Trophoblast cell (in vitro differentiated cells and primary cell): ENCODE measurements around the gene P4HA2.

Experiments
- DNase-seq, 2 donors: peaks; one replicate each; pipeline ENCODE4 v3.0.0-alpha.2; 2016
- H2AFZ ChIP-seq: 2 replicates; pipeline ENCODE4 v1.6.1; 2013; ENCODE audit warnings: low read length, moderate library complexity, mild to moderate bottlenecking; ENCODE audit not compliant: insufficient read depth, poor library complexity
- H2AK5ac ChIP-seq: 2 replicates; pipeline ENCODE4 v1.6.1; 2013; ENCODE audit warnings: mild to moderate bottlenecking, low read length
- H2BK120ac ChIP-seq: 2 replicates; pipeline ENCODE4 v1.6.1; 2013; ENCODE audit warnings: low read length, mild to moderate bottlenecking, moderate library complexity; ENCODE audit not compliant: insufficient read depth, poor library complexity
- H2BK12ac ChIP-seq: 2 replicates; pipeline ENCODE4 v1.6.1; 2013; ENCODE audit warnings: mild to moderate bottlenecking, low read length, moderate library complexity
- H2BK5ac ChIP-seq: 2 replicates; pipeline ENCODE4 v1.6.1; 2013; ENCODE audit warnings: low read length, low read depth, moderate library complexity, mild to moderate bottlenecking; ENCODE audit not compliant: poor library complexity
- H3K14ac ChIP-seq: 2 replicates; pipeline ENCODE4 v1.6.1; 2013; ENCODE audit warnings: mild to moderate bottlenecking, low read length
- H3K18ac ChIP-seq: 2 replicates; pipeline ENCODE4 v1.6.1; 2013; ENCODE audit warnings: mild to moderate bottlenecking, low read length
- H3K23ac ChIP-seq: 2 replicates; pipeline ENCODE4 v1.6.1; 2013; ENCODE audit warnings: low read length
- H3K27ac ChIP-seq: 2 replicates; pipeline ENCODE4 v1.5.1; 2013; ENCODE audit warnings: low read depth, mild to moderate bottlenecking, inconsistent platforms, low read length, moderate library complexity
- H3K27me3 ChIP-seq: 2 replicates; pipeline ENCODE4 v1.6.1; 2013; ENCODE audit warnings: inconsistent platforms, mild to moderate bottlenecking, low read length, moderate library complexity; ENCODE audit not compliant: insufficient read depth
- H3K36me3 ChIP-seq, 2 experiments: 1 replicate in 1 of 2; 2 replicates in 1 of 2; pipeline ENCODE4 v1.6.1; 2013; ENCODE audit warnings: low read length in 2 of 2, mild to moderate bottlenecking in 2 of 2, moderate library complexity in 1 of 2; ENCODE audit not compliant: insufficient read depth in 2 of 2, control insufficient read depth in 1 of 2
- H3K4ac ChIP-seq: 2 replicates; pipeline ENCODE4 v1.6.1; 2013; ENCODE audit warnings: low read depth, mild to moderate bottlenecking, low read length, moderate library complexity
- H3K4me1 ChIP-seq, 2 experiments: 1 replicate in 1 of 2; 2 replicates in 1 of 2; pipeline ENCODE4 v1.6.1; 2013; ENCODE audit warnings: low read length in 2 of 2, mild to moderate bottlenecking in 2 of 2, moderate library complexity in 1 of 2; ENCODE audit not compliant: insufficient read depth in 2 of 2, control insufficient read depth in 1 of 2
- H3K4me2 ChIP-seq: 2 replicates; pipeline ENCODE4 v1.6.1; 2013; ENCODE audit warnings: inconsistent platforms, mild to moderate bottlenecking, low read length, moderate library complexity
- H3K4me3 ChIP-seq: 2 replicates; pipeline ENCODE4 v1.5.1; 2013; ENCODE audit warnings: mild to moderate bottlenecking, low read depth, low read length, inconsistent platforms
- H3K79me1 ChIP-seq: one replicate; pipeline ENCODE4 v1.6.1; 2013; ENCODE audit warnings: low read length
- H3K79me2 ChIP-seq: 2 replicates; pipeline ENCODE4 v1.6.1; 2013; ENCODE audit warnings: low read length, mild to moderate bottlenecking; ENCODE audit not compliant: control insufficient read depth, insufficient read depth, poor library complexity
- H3K9ac ChIP-seq: 2 replicates; pipeline ENCODE4 v1.6.1; 2013; ENCODE audit warnings: mild to moderate bottlenecking, low read length
- H3K9me3 ChIP-seq: 2 replicates; pipeline ENCODE4 v1.6.1; 2013; ENCODE audit warnings: low read depth, mild to moderate bottlenecking, control low read depth, inconsistent platforms, low read length; ENCODE audit not compliant: insufficient read depth
- H4K12ac ChIP-seq: 2 replicates; pipeline ENCODE4 v1.6.1; 2013; ENCODE audit warnings: low read depth, mild to moderate bottlenecking, low read length, moderate library complexity
- H4K8ac ChIP-seq: 2 replicates; pipeline ENCODE4 v1.6.1; 2013; ENCODE audit warnings: low read depth, mild to moderate bottlenecking, low read length, moderate library complexity
- H4K91ac ChIP-seq: one replicate; pipeline ENCODE4 v1.6.1; 2013; ENCODE audit warnings: low read depth, mild to moderate bottlenecking, low read length, moderate library complexity
- WGBS: extraction: QIAGEN DNeasy Blood & Tissue Kit; methylation state at CpG from one replicate; pipeline ENCODE4 v1.1.7; 2013; ENCODE audit warnings: missing lambda C conversion rate; ENCODE audit not compliant: insufficient read length, insufficient coverage; ENCODE audit errors: extremely low coverage; 5-methylcytosine and 5-hydroxymethylcytosine counted together

Gene P4HA2

DNA sequence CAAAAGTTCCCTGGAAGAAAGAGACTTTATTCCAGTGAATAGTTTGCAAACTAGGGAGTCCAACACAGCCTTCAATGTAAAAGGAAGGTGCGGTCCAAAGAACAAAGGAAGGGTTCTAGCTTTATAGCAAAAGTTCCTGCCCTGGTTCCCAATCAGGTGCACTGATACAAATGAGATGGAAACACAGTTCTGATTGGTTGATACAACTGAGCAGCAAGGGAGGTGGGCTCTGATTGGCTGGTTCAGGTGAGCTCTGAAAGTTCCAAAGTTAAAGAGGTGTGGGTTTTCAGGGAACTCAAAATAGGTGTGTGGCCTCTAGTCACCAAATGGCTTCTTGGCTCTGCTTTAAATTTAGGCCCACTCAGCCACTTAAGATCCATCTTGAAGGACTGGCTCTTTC is 43.1 kb downstream of the P4HA2 start:
- Histone ChIP-seq H3K4me3 (no peak overlapping the region), H4K8ac (no peak overlapping the region), H3K4me1 (peaks cover 3 to 4% of the 10 kb centered on the region in 2 experiments), H3K4ac (no peak overlapping the region), H4K12ac (no peak overlapping the region), H3K36me3 (no peaks in the 10 kb centered on the region), H3K14ac (no peak overlapping the region), H3K18ac (no peak overlapping the region), H2BK12ac (no peak overlapping the region), H3K79me1 (no peaks in the 10 kb centered on the region), H4K91ac (no peak overlapping the region), H3K9me3 (peaks cover 2% of the 10 kb centered on the region), H2AFZ (no peak overlapping the region), H3K23ac (no peak overlapping the region), H3K9ac (no peak overlapping the region), H3K4me2 (no peak overlapping the region), H2BK5ac (no peak overlapping the region), H2AK5ac (no peak overlapping the region), H3K79me2 (no peaks in the 10 kb centered on the region), H3K27me3 (no peaks in the 10 kb centered on the region), H2BK120ac (no peak overlapping the region), H3K27ac (no peak overlapping the region)
- DNase-seq, result no peak
- no CpG with 5 or more reads among the region's 1 CpG for WGBS

DNA sequence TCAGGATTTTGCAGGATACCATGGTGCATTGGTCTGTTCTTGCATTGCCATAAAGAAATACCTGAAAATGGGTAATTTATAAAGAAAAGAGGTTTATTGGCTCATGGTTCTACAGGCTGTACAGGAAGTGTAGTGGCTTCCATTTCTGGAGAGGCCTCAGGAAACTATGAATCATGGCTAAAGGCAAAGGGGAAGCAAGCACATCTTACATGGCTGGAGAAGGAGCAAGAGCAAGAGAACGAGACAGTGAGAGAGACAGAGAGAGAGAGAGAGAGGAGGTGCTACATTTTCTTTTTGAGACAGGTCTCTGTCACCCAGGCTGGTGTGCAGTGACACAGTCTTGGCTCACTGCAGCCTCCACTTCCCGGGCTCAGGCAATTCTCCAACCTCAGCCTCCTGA is 43.9 kb downstream of the P4HA2 start:
- WGBS, result no CpG with 5 or more reads among the region's 2 CpGs

GRCh38 chr5:132182359-132183040 is 45.2 kb downstream of the P4HA2 start:
- H3K4me2 ChIP-seq, result no peak overlapping the region

More for the DNA sequence above, 43.9 kb downstream of the P4HA2 start:
- Histone ChIP-seq H3K4ac (no peak overlapping the region), H2BK12ac (no peak overlapping the region), H3K36me3 (no peaks in the 10 kb centered on the region), H2AK5ac (no peak overlapping the region), H3K4me2 (no peak overlapping the region), H3K79me1 (no peaks in the 10 kb centered on the region), H4K91ac (no peak overlapping the region), H3K4me1 (peaks cover 3 to 4% of the 10 kb centered on the region in 2 experiments), H2BK5ac (no peak overlapping the region), H3K27ac (no peak overlapping the region), H3K18ac (no peak overlapping the region), H4K8ac (no peak overlapping the region), H2AFZ (no peak overlapping the region), H3K9me3 (peaks cover 2% of the 10 kb centered on the region), H3K9ac (no peak overlapping the region), H3K27me3 (no peaks in the 10 kb centered on the region), H3K79me2 (no peaks in the 10 kb centered on the region), H2BK120ac (no peak overlapping the region), H3K23ac (no peak overlapping the region), H3K14ac (no peak overlapping the region), H3K4me3 (no peak overlapping the region), H4K12ac (no peak overlapping the region)
- DNase-seq, result no peak

GRCh38 chr5:132181011-132181629 is 46.5 kb downstream of the P4HA2 start:
- H2BK5ac ChIP-seq, result no peak overlapping the region
- WGBS, result no CpG with 5 or more reads among the region's 20 CpGs
- no peaks in the 10 kb centered on the region for H3K27me3 ChIP-seq
- H3K9me3 ChIP-seq, result peaks cover 2% of the 10 kb centered on the region
- H2BK12ac ChIP-seq, result no peak overlapping the region
- no peak overlapping the region for H3K18ac ChIP-seq
- no peak overlapping the region for H3K27ac ChIP-seq
- H2AFZ ChIP-seq, result no peak overlapping the region
- no peaks in the 10 kb centered on the region for H3K36me3 ChIP-seq
- DNase-seq, result no peak
- no peak overlapping the region for H3K14ac ChIP-seq
- H4K8ac ChIP-seq, result no peak overlapping the region
- no peak overlapping the region for H4K91ac ChIP-seq
- H3K4ac ChIP-seq, result no peak overlapping the region
- no peak overlapping the region for H2AK5ac ChIP-seq
- no peak overlapping the region for H3K23ac ChIP-seq
- peaks cover 3 to 4% of the 10 kb centered on the region in 2 experiments for H3K4me1 ChIP-seq
- H3K79me2 ChIP-seq, result no peaks in the 10 kb centered on the region
- no peak overlapping the region for H3K4me3 ChIP-seq
- no peak overlapping the region for H4K12ac ChIP-seq
- H3K79me1 ChIP-seq, result no peaks in the 10 kb centered on the region
- H2BK120ac ChIP-seq, result no peak overlapping the region
- H3K9ac ChIP-seq, result no peak overlapping the region
- H3K4me2 ChIP-seq, result no peak overlapping the region

More at GRCh38 chr5:132182359-132183040, 45.2 kb downstream of the P4HA2 start:
- Histone ChIP-seq H3K9me3 (peaks cover 2% of the 10 kb centered on the region), H3K23ac (no peak overlapping the region), H3K36me3 (no peaks in the 10 kb centered on the region), H4K8ac (no peak overlapping the region), H2AK5ac (no peak overlapping the region), H3K79me2 (no peaks in the 10 kb centered on the region), H4K12ac (no peak overlapping the region), H3K4me1 (peaks cover 3 to 4% of the 10 kb centered on the region in 2 experiments), H2BK5ac (no peak overlapping the region), H2BK120ac (no peak overlapping the region), H3K27ac (no peak overlapping the region), H3K14ac (no peak overlapping the region), H3K9ac (peak overlapping the region; percentile 11), H3K27me3 (no peaks in the 10 kb centered on the region), H3K4ac (no peak overlapping the region), H3K79me1 (no peaks in the 10 kb centered on the region), H2AFZ (no peak overlapping the region), H4K91ac (no peak overlapping the region), H3K18ac (no peak overlapping the region), H2BK12ac (no peak overlapping the region), H3K4me3 (no peak overlapping the region)
- WGBS, result no CpG with 5 or more reads among the region's 13 CpGs
- peak; percentile 62 to 78 for DNase-seq
